ENCODE results near the gene SLC38A7.

DNA sequence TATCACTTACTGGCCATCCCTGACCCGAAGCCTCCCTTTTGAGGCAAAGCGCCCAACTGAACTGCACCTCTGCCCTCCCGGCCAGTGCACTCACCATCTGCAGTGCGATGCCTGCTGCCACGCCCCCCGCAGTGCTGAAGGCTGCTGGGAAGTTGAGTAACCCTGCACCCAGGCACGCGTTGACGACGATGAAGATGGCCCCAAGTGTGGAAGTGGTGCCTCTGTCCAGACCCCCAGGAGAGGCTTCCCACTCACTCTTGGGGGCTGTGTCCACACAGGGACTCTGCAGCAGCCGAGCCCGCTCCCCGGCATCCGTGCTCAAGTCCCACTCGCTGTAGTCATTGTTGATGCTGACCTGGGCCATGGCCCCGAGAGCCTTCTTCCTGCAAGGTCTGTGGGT, 4.8 kb downstream of the SLC38A7 start:
- TF ChIP-seq, protein P1, sequence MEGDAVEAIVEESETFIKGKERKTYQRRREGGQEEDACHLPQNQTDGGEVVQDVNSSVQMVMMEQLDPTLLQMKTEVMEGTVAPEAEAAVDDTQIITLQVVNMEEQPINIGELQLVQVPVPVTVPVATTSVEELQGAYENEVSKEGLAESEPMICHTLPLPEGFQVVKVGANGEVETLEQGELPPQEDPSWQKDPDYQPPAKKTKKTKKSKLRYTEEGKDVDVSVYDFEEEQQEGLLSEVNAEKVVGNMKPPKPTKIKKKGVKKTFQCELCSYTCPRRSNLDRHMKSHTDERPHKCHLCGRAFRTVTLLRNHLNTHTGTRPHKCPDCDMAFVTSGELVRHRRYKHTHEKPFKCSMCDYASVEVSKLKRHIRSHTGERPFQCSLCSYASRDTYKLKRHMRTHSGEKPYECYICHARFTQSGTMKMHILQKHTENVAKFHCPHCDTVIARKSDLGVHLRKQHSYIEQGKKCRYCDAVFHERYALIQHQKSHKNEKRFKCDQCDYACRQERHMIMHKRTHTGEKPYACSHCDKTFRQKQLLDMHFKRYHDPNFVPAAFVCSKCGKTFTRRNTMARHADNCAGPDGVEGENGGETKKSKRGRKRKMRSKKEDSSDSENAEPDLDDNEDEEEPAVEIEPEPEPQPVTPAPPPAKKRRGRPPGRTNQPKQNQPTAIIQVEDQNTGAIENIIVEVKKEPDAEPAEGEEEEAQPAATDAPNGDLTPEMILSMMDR (IDR thresholded peaks at IDR 0.05), result no peak
- no peak for TF ChIP-seq POLR2A (IDR thresholded peaks at IDR 0.05)
